Gastroesophageal sphincter (tissue), 3 donors: ENCODE results near the gene TMBIM4.

Experiments
- POLR2AphosphoS5 ChIP-seq: sonication (generic); formaldehyde crosslinking; IDR thresholded peaks from one replicate; pipeline ENCODE4 v1.6.1; 2017; ENCODE audit warnings: antibody characterized with exemption
- TF ChIP-seq, protein P1 (sequence below), 4 experiments: fragments of 200-600 bp in 2 of 4; fragments of 450-650 bp in 2 of 4; sonication (generic) in 1 of 4; IDR thresholded peaks; one replicate each; pipeline ENCODE4 v1.5.1; 2017 to 2019; ENCODE audit warnings: antibody characterized with exemption in 4 of 4, mild to moderate bottlenecking in 2 of 4, moderate library complexity in 2 of 4

DNA sequence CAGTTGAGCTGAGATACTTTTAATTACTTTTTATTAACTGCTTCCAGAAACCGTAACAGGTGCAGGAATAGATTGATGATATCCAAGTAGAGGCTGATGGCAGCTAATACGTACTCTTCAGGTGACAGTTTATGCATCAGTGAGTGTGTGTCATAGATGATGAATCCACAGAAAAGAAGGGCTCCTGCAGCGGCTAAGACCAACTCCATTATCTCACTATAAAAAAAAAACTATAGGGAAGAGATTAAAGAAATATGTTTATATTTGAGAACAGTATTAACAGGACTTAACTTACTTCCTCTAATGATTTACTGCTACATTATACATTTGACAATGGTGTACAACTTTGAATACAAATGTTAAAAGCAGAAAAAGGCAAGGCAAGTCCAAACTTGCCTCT, 31.9 kb downstream of the TMBIM4 start:
- TF ChIP-seq, protein P1, sequence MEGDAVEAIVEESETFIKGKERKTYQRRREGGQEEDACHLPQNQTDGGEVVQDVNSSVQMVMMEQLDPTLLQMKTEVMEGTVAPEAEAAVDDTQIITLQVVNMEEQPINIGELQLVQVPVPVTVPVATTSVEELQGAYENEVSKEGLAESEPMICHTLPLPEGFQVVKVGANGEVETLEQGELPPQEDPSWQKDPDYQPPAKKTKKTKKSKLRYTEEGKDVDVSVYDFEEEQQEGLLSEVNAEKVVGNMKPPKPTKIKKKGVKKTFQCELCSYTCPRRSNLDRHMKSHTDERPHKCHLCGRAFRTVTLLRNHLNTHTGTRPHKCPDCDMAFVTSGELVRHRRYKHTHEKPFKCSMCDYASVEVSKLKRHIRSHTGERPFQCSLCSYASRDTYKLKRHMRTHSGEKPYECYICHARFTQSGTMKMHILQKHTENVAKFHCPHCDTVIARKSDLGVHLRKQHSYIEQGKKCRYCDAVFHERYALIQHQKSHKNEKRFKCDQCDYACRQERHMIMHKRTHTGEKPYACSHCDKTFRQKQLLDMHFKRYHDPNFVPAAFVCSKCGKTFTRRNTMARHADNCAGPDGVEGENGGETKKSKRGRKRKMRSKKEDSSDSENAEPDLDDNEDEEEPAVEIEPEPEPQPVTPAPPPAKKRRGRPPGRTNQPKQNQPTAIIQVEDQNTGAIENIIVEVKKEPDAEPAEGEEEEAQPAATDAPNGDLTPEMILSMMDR (IDR thresholded peaks at IDR 0.05): no peak
- no peak for TF ChIP-seq POLR2AphosphoS5
